PC-3 (cell line): ENCODE data around the gene PKDREJ.

ENCODE experiments used
- CTCF ChIP-seq: fragments of 300-600 bp; sonication (generic); conservative IDR thresholded peaks from 2 replicates; pipeline ENCODE4 v1.5.1; 2017; ENCODE audit warnings: antibody characterized with exemption, low read depth, mild to moderate bottlenecking, low read length
- EZH2phosphoT487 ChIP-seq: fragments of 300-600 bp; sonication (generic); IDR thresholded peaks from 2 replicates; pipeline ENCODE4 v1.6.1; 2018; ENCODE audit warnings: mild to moderate bottlenecking, antibody characterized with exemption, low read length, borderline replicate concordance

- no peak for TF ChIP-seq EZH2phosphoT487
- TF ChIP-seq CTCF, result no peak
Measured at GRCh38 chr22:46269564-46269963, 6.4 kb upstream of the PKDREJ start.
